HG03066 (cell line): ENCODE results near the gene ACE2.

Source experiments
- ATAC-seq: cut with Tn5 transposase; IDR thresholded peaks from one replicate; pipeline ENCODE4 v1.9.1; 2021; ENCODE audit warnings: low read depth; ENCODE audit not compliant: unreplicated experiment

Gene ACE2

GRCh38 chrX:15579778-15580747 is 20.7 kb downstream of the ACE2 start:
- no peak for ATAC-seq

DNA sequence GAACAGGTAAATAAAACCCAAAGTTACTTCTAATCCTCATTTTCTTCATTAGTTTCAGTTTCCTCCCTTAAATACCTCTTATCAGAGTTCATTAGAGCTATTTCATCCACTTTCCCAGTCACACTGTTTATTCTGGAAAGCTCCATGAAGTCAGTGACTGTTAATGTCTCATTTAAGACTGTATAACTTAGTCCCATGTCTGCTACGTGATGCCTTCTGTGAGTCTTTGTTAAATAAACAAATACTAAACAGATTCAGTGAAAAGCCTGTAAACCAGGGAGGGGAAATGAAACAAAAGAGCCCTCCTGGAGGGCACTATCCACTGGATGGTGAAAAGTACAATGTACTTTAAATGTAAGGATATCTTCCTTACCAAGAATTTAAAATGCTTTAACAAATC is 24.7 kb downstream of the ACE2 start:
- no peak for ATAC-seq

GRCh38 chrX:15574017-15574416 is 26.7 kb downstream of the ACE2 start:
- no peak for ATAC-seq

- ATAC-seq = no peak
Observed at GRCh38 chrX:15570145-15570544, 30.6 kb downstream of the ACE2 start.

DNA sequence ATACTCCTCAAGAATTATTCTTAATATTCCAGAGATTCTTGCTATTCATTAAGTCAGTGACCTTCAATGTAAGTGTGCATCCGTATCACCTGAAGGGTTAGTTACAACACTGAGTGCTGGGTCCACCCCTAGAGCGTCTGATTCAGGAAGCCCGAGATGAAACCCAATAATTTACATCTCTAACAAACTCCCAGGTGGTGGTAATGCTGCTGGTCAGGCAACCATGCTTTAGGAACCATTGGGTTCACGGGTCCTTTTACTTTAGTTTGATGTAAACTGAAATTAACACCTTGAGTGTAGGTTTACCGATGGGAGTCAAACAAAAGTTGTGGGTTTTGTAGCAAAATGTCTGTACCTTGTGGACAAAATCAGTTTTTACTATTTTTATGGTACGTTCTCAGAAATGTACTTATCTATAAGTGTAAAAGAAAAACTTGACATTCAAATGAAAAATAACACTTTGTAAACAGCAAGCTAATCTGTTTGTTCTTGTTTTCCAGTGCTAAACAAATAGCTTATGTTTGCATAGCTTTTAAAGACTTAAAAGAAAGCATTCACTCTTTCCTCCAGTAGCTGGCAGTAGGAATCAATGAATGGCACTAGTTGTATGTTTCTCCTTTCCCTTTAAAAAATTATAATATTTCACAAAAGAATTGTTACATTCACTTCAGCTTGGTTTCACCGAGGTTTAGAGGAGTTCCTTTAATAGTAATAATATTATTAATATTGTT is 32.7 kb downstream of the ACE2 start:
- ATAC-seq = no peak

- no peak for ATAC-seq
Observed at GRCh38 chrX:15567267-15567666, 33.5 kb downstream of the ACE2 start.

DNA sequence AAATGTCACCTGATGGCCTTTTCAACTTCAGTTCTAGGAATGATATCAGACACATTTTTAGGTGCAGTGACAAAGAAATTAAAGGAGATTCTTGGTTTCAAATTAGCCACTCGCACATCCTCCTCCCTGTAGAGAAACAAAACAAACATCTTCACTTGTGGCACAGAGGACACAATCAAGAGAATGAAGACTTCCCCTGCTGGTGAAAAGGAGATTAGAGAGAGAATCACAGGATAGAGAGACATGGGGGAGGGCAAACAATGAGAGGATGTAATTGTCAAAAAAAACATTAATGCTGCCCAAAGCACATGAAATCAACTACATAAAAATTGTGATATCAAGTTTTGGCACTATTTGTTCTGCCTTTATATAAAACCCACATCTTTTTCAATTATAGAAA is 34.5 kb downstream of the ACE2 start:
- no peak for ATAC-seq

- no peak for ATAC-seq
Observed at GRCh38 chrX:15564981-15565579, 35.7 kb downstream of the ACE2 start.

GRCh38 chrX:15563056-15563455 is 37.7 kb downstream of the ACE2 start:
- no peak for ATAC-seq

GRCh38 chrX:15560924-15561323 is 39.8 kb downstream of the ACE2 start:
- ATAC-seq = no peak

GRCh38 chrX:15559227-15559626 is 41.5 kb downstream of the ACE2 start:
- no peak for ATAC-seq

DNA sequence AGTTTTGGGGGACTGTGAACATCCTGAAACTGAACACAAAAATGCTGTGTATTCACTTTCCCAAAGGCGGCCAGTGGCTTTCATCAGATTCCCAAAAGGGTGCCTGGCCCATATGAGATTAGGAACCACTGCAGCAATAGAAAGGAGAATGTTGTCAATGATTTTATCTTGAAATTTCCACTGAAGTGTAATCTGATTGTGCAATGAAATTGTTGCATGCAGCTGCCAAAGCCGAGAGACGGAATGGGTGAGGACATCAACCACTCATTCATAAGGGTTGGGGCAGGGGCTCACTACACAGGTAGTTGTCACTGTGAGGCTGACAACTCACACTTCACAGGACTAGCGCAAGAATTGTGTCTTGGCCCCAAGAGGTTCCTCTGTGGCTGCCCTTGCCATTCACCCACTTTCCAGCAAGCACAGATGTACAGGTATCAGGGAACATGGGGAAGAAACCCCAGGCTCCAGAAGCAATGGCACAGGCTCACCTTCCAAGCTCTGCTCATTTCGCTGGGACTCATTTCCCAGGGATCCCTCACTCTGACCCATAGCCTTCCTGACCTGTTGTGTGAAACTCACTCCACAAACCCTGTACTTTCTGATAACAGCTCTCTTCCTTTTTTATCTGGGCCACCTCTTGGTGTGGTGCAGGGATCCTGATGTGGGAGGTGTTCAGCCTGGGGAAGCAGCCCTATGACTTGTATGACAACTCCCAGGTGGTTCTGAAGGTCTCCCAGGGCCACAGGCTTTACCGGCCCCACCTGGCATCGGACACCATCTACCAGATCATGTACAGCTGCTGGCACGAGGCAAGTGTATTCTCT is 51.4 kb downstream of the ACE2 start:
- no peak for ATAC-seq

DNA sequence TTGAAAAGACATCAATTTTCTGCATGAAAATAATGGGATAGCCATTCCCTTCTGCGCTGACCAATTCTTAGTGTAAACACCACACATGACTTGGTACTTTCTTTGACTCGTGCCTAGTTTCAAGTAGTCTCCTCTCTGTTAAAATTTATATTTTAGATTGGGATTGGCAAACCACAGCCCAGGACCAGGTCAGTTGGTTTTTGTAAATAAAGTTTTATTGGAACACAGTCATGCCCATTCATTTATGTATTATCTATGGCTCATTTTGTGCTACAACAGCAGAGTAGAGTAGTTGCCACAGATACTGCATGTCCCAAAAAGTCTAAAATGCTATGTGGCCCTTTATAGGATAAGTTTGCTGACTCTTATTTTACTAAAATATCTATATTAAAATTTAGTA is 53.4 kb downstream of the ACE2 start:
- ATAC-seq = no peak

DNA sequence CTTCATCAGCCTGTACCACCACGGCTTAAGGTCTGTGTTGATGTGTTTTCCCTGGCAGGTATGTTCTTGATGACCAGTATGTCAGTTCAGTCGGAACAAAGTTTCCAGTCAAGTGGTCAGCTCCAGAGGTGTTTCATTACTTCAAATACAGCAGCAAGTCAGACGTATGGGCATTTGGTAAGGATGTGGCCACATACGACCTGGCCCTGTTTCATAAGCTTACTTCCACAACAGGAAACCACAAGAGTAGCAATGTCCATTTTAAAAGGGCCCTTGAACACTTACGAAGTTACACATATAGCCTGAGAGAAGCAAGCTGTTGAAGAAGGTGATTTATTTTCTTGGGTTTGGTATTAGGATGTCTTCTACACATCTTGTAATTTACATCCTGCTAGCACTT is 54.0 kb downstream of the ACE2 start:
- no peak for ATAC-seq

- no peak for ATAC-seq
Observed at GRCh38 chrX:15530318-15530717, 70.4 kb downstream of the ACE2 start.

DNA sequence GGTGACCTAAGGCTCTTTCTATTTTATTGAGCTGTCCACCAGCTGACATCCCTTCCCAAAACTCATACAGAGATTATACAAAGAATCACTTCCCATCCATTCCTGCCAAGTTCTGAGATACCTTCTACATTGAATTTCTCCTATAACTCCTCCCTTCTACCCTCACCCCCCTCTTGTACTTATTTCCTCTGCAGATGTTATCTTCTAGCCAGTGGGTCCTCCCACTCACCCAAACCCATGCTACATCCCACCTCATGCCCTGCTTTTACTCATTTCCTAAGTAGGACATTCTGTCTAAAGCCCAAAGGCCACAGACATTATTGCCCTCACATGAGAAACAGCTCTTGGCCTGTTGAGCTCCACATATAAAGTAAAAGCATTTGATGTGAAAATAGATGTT is 71.6 kb downstream of the ACE2 start:
- no peak for ATAC-seq

- no peak for ATAC-seq
Observed at GRCh38 chrX:15525664-15526416, 74.9 kb downstream of the ACE2 start.

- ATAC-seq = no peak
Observed at GRCh38 chrX:15524417-15524816, 76.3 kb downstream of the ACE2 start.

DNA sequence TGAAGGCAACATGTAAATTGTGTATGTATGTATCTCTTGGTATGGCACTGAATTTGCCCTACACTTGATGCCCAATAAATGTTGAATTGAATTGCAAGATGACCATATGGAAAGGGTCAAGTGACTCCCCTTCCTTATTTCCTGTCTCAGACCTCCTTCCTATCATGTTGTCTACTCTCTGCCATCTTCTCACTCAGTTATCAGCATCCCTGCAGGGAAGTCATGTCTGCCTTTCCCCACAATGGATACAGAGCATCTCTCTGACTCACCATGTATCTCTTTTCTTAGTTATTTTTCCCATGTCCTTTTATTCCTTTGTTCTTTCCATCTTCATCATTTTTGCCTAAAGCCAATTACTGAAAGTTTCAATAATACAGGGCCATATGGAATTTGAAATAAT is 77.7 kb downstream of the ACE2 start:
- no peak for ATAC-seq

DNA sequence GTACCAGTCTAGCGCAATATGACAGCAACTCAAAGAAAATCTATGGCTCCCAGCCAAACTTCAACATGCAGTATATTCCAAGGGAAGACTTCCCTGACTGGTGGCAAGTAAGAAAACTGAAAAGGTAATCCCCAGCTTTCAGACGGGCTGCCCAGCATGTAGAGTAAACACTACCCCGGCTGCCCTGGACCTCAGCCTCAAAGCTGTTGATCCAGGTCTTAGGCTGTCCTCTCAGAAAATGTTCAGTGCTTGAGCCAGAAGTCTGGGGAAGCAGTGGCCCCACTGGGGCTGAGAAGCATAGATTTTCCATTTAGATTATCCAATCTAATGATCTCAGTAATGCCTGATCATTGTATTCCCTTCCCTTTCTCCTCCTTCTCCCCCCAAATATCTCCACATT is 78.3 kb downstream of the ACE2 start:
- ATAC-seq = no peak
